GM12878 (cell line): ENCODE data around the gene CORO7. TPM values are rescaled to one million over a fixed set of nuclear protein-coding genes. Genes with fewer than 3 reads are reported as not detected.

Source experiments
- ATAC-seq: fragments of 200-7000 bp; cut with Tn5 transposase; 3 replicates; pipeline ENCODE4 v1.9.1; 2020; ENCODE audit warnings: mild to moderate bottlenecking, moderate library complexity
- BruUV-seq: library from RNA; stranded (reverse); fragments of 400-500 nt; replicated peaks from 2 replicates; lab custom pipeline; 2021; lab: Mats Ljungman, UMichigan
- CTCF ChIA-PET: fragments of 300-600 bp; sonication (Branson Sonifier 250); formaldehyde crosslinking; extraction: SDS; loops from one replicate; lab custom pipeline; 2021; ENCODE audit warnings: inconsistent platforms; lab: Yijun Ruan, JAX
- POLR2A ChIA-PET: fragments of 350-600 bp; formaldehyde crosslinking; extraction: SDS; loops from one replicate; lab custom pipeline; 2021; ENCODE audit warnings: inconsistent platforms; lab: Charles Lee
- RAD21 ChIA-PET: fragments of 300-600 bp; sonication (Branson Sonifier 250); formaldehyde crosslinking; loops from one replicate; lab custom pipeline; 2023; ENCODE audit warnings: antibody characterized with exemption; ENCODE audit not compliant: unreplicated experiment; lab: Charles Lee
- SMC1A ChIA-PET: fragments of 300-600 bp; sonication (Branson Sonifier 250); formaldehyde crosslinking; loops from one replicate; lab custom pipeline; 2023; ENCODE audit not compliant: unreplicated experiment, uncharacterized antibody; lab: Charles Lee
- DNase-seq: peaks from one replicate; pipeline ENCODE4 v3.0.0-alpha.2; 2011; ENCODE audit warnings: low read depth, low spot score
- FAIRE-seq: peaks from 3 replicates; lab custom pipeline; 2011; peaks lifted over from hg19 to GRCh38; lab: Jason Lieb, UNC
- H2AFZ ChIP-seq: 2 replicates; pipeline ENCODE4 v1.6.0; 2011; ENCODE audit warnings: low read depth, low read length, control low read depth; ENCODE audit not compliant: control insufficient read depth
- H3K27ac ChIP-seq: 2 replicates; pipeline ENCODE4 v1.5.1; 2011; ENCODE audit warnings: control low read depth; ENCODE audit not compliant: control insufficient read depth, insufficient read depth
- H3K27me3 ChIP-seq, 2 experiments: replicated peaks in 1 of 2; 2 replicates each; pipeline versions ENCODE4 v1.6.0 to v1.6.1; 2011; ENCODE audit warnings: low read length in 1 of 2; ENCODE audit not compliant: control insufficient read depth in 2 of 2, insufficient read depth in 2 of 2
- H3K36me3 ChIP-seq, 2 experiments: 2 replicates each; pipeline ENCODE4 v1.5.1; 2011; ENCODE audit warnings: low read length in 1 of 2; ENCODE audit not compliant: control insufficient read depth in 2 of 2, insufficient read depth in 2 of 2
- H3K4me1 ChIP-seq: 2 replicates; pipeline ENCODE4 v1.6.1; 2011; ENCODE audit warnings: mild to moderate bottlenecking, low read length, moderate library complexity, mixed read lengths; ENCODE audit not compliant: control insufficient read depth, insufficient read depth
- H3K4me2 ChIP-seq: 2 replicates; pipeline ENCODE4 v1.6.0; 2011; ENCODE audit warnings: control low read depth; ENCODE audit not compliant: control insufficient read depth, insufficient read depth
- H3K4me3 ChIP-seq: fragments of 200-600 bp; sonication (generic); 2 replicates; pipeline ENCODE4 v1.5.1; 2016
- H3K79me2 ChIP-seq: 2 replicates; pipeline ENCODE4 v1.6.0; 2011; ENCODE audit warnings: low read length; ENCODE audit not compliant: control insufficient read depth, insufficient read depth
- H3K9ac ChIP-seq: 2 replicates; pipeline ENCODE4 v1.8.0; 2011; ENCODE audit warnings: low read length, control low read depth, mixed read lengths; ENCODE audit not compliant: control insufficient read depth, insufficient read depth
- H3K9me3 ChIP-seq: replicated peaks from 3 replicates; pipeline ENCODE4 v1.5.1; 2011; ENCODE audit warnings: mild to moderate bottlenecking, low read length; ENCODE audit not compliant: control insufficient read depth, insufficient read depth
- H4K20me1 ChIP-seq: 2 replicates; pipeline ENCODE4 v1.6.0; 2011; ENCODE audit not compliant: control insufficient read depth, insufficient read depth
- BCLAF1 ChIP-seq: fragments of 450-650 bp; IDR thresholded peaks from 2 replicates; pipeline ENCODE4 v1.6.1; 2017; ENCODE audit warnings: antibody characterized with exemption, mild to moderate bottlenecking, moderate library complexity
- IRF3 ChIP-seq: fragments of 450-650 bp; IDR thresholded peaks from 2 replicates; pipeline ENCODE4 v1.6.1; 2014; ENCODE audit warnings: mild to moderate bottlenecking
- PBX3 ChIP-seq: IDR thresholded peaks from 2 replicates; pipeline ENCODE4 v1.6.1; 2011; ENCODE audit warnings: mild to moderate bottlenecking, low read depth, low read length, moderate library complexity; ENCODE audit not compliant: insufficient replicate concordance
- POLR2A ChIP-seq: IDR thresholded peaks from 2 replicates; pipeline ENCODE4 v1.6.1; 2011; ENCODE audit warnings: low read depth, mild to moderate bottlenecking, low read length
- ZBTB33 ChIP-seq: fragments of 450-650 bp; IDR thresholded peaks from 2 replicates; pipeline ENCODE4 v1.6.1; 2017; ENCODE audit warnings: mild to moderate bottlenecking
- ZNF24 ChIP-seq: fragments of 450-650 bp; IDR thresholded peaks from 2 replicates; pipeline ENCODE4 v1.6.1; 2017; ENCODE audit warnings: antibody characterized with exemption, mild to moderate bottlenecking
- WGBS: methylation state at CpG from one replicate; pipeline ENCODE4 v1.1.6; 2016; ENCODE audit warnings: low lambda C conversion rate; ENCODE audit not compliant: insufficient replicate concordance, insufficient coverage; ENCODE audit errors: missing lambda C conversion rate; 5-methylcytosine and 5-hydroxymethylcytosine counted together
- in situ Hi-C: fragments of 300-500 bp; cut with MboI; formaldehyde crosslinking; loops from 9 replicates; pipeline ENCODE4 v1.14.3; 2018; ENCODE audit warnings: mixed read lengths
- intact Hi-C: fragments of 100-400 bp; cut with micrococcal nuclease; formaldehyde crosslinking; loops from one replicate; pipeline ENCODE4 v1.14.2; 2022; ENCODE audit not compliant: unreplicated experiment
- polyA plus RNA-seq, 11 experiments: library from polyadenylated mRNA; depleted of rRNA in 4 of 11; unstranded in 6 of 11; stranded (reverse) in 5 of 11; fragments of >200 nt; fragmentation: Nextera tagmentation in 4 of 11; fragmentation: Illumina TruSeq in 1 of 11; extraction: Ambion mirVana in 4 of 11; extraction: Trizol in 1 of 11; gene quantifications; 1 replicate in 1 of 11; 2 replicates in 10 of 11; pipeline versions ENCODE4 v1.2.1 to v1.2.3, GENCODE V29; 2011 to 2016; ENCODE audit warnings: inconsistent platforms in 2 of 11, missing spikeins in 2 of 11, low read depth in 1 of 11
- total RNA-seq, 4 experiments: library from RNA; depleted of rRNA in 3 of 4; stranded (reverse); fragments of >200 nt in 3 of 4; fragmentation: Illumina TruSeq in 1 of 4; extraction: Trizol in 1 of 4; gene quantifications; 2 replicates each; pipeline versions ENCODE4 v1.2.1 to v1.2.3, GENCODE V29; 2013 to 2021

The CORO7 gene
- total and polyA plus RNA-seq, 10 of the 15 experiments (the other 5 are each of a cell fraction or from before 2014, with no cell fraction given) = 0.64 to 89.2 (median 43.7) TPM

GRCh38 chr16:4381935-4382794 is 34.2 kb downstream of the CORO7 start:
- Histone ChIP-seq H3K4me3 (no peak overlapping the region), H3K79me2 (no peaks in the 10 kb centered on the region), H3K27me3 (no peaks in the 10 kb centered on the region), H3K27ac (no peak overlapping the region), H3K36me3 (peaks cover 0 to 11% of the 10 kb centered on the region in 2 experiments; a peak in 3 of 4 replicates), H2AFZ (no peak overlapping the region), H3K4me1 (no peaks in the 10 kb centered on the region), H4K20me1 (no peaks in the 10 kb centered on the region), H3K9me3 (no peaks in the 10 kb centered on the region), H3K4me2 (no peak overlapping the region), H3K9ac (no peak overlapping the region)
- ChIA-PET RAD21 (no interaction called here), CTCF (interaction anchor here (0.6 kb wide), 1 partner anchor 21 kb away, joined by 3 read pairs; no protein-coding TSS in a partner anchor), POLR2A (no interaction called here), SMC1A (no interaction called here)
- no peak for ATAC-seq
- DNase-seq = no peak
- 98% methylated on average over 53 of the region's 55 CpGs for WGBS
- no TSS peak for BruUV-seq
- intact Hi-C loops = no loop called here
- TF ChIP-seq POLR2A (peak; percentile 65), IRF3 (no peak)
- FAIRE-seq = no peak
- in situ Hi-C loops = no loop called here

GRCh38 chr16:4381072-4381934 is 35.1 kb downstream of the CORO7 start:
- Histone ChIP-seq H3K36me3 (peaks cover 0 to 9% of the 10 kb centered on the region in 2 experiments; a peak in 3 of 4 replicates), H3K4me3 (no peak overlapping the region), H2AFZ (no peak overlapping the region), H3K27me3 (no peaks in the 10 kb centered on the region), H3K9ac (no peak overlapping the region), H3K79me2 (no peaks in the 10 kb centered on the region), H3K4me2 (no peak overlapping the region), H3K4me1 (no peaks in the 10 kb centered on the region), H3K27ac (no peak overlapping the region), H3K9me3 (no peaks in the 10 kb centered on the region), H4K20me1 (no peaks in the 10 kb centered on the region)
- ATAC-seq (no peak), FAIRE-seq (no peak), DNase-seq (no peak)
- WGBS = 96% methylated on average over 42 of the region's 59 CpGs
- in situ Hi-C loops (no loop called here), intact Hi-C loops (no loop called here)
- RAD21 ChIA-PET = no interaction called here
- no TSS peak for BruUV-seq
- POLR2A ChIA-PET = no interaction called here
- SMC1A ChIA-PET = no interaction called here
- CTCF ChIA-PET = interaction anchor here (0.6 kb wide), 1 partner anchor 21 kb away, joined by 3 read pairs; no protein-coding TSS in a partner anchor
- TF ChIP-seq BCLAF1 (no peak), PBX3 (no peak), ZBTB33 (no peak), ZNF24 (no peak)
